ENCODE data around the gene HS1BP3. TPM values are rescaled to one million over a fixed set of nuclear protein-coding genes. Genes with fewer than 3 reads are reported as not detected.

The HS1BP3 gene
- polyA plus RNA-seq, 3 donors from 2014 or later: 19.2 to 31.1 (median 25.3) TPM

DNA sequence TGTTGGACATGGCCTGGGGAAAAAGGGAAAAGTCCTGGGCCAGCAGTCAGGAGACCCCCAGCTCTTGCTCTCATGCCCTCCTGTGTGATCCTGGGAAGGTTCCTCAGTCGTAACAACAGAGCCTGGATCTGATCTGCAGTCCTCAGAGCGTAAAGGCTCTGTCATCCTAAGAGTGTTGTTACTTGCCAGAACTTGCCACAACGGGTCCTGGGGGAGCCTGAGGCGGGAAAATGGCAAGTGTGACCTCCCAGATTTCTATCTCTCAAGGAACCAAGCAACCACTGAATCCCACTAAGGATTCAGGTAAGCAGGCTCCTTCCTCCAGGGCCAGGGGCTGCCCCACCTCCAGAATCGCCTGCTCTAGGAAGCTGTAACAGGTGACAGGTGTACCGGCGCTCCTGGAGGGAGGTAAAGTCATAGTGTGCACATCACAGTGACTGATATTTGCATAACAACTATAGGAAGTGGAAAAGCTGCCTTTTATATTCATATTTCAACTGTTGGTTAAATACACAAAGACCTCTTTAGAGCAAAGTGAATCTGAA lies 18.4 kb downstream of the HS1BP3 start:
- H3K27ac Mint-ChIP-seq: no peak overlapping the region
- DNase-seq: no peak
- H3K4me3 Mint-ChIP-seq: no peak overlapping the region
- H3K4me1 Mint-ChIP-seq: peaks cover 8 to 23% of the 10 kb centered on the region in 2 donors
- no peaks in the 10 kb centered on the region for H3K9me3 Mint-ChIP-seq
- H3K27me3 Mint-ChIP-seq (ENCODE audit: low read depth in 3 of 3): peaks cover 0 to 2% (median 0%) of the 10 kb centered on the region in 3 donors
- peaks cover 5 to 19% (median 7%) of the 10 kb centered on the region in 3 donors for H3K36me3 Mint-ChIP-seq

- no peak for DNase-seq
- Mint-ChIP-seq H3K4me1 (peaks cover 8 to 23% of the 10 kb centered on the region in 2 donors), H3K27ac (peak overlapping the region in 4 of 6 donors; percentile 27 to 49 (median 36)), H3K9me3 (no peaks in the 10 kb centered on the region), H3K36me3 (peaks cover 5 to 19% (median 7%) of the 10 kb centered on the region in 3 donors), H3K27me3 (ENCODE audit: low read depth in 3 of 3) (peaks cover 0 to 2% (median 0%) of the 10 kb centered on the region in 3 donors), H3K4me3 (no peak overlapping the region)
Measured at GRCh38 chr2:20631617-20632307, 19.1 kb downstream of the HS1BP3 start.

GRCh38 chr2:20630967-20631366 lies 19.9 kb downstream of the HS1BP3 start:
- H3K36me3 Mint-ChIP-seq: peaks cover 5 to 19% (median 7%) of the 10 kb centered on the region in 3 donors
- H3K27ac Mint-ChIP-seq: no peak overlapping the region

GRCh38 chr2:20629581-20630171 lies 21.2 kb downstream of the HS1BP3 start:
- H3K4me3 Mint-ChIP-seq: no peak overlapping the region

More at GRCh38 chr2:20630967-20631366, 19.9 kb downstream of the HS1BP3 start:
- Mint-ChIP-seq H3K4me3 (no peak overlapping the region), H3K9me3 (no peaks in the 10 kb centered on the region), H3K27me3 (ENCODE audit: low read depth in 3 of 3) (peaks cover 0 to 2% (median 0%) of the 10 kb centered on the region in 3 donors), H3K4me1 (peaks cover 8 to 21% of the 10 kb centered on the region in 2 donors)
- DNase-seq: no peak

DNA sequence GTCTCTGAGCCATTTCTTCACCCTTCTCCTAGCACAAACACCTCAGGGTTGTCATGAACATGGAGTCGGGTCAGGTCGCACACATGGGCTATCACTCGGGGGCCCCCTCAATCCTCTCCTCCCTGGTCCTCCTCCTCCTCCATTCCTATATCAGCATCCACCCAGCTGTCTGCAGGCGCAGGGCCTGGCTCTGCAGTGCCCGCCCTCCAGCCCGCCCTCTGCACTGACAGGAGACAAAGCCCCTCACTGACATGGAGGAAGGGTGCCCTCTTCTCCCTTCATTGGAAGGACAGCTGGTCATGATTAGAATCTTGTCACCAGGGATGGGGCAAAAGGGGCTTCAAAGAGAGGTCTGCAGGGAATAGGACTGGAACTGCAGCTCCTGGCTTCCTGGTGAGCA lies 21.7 kb downstream of the HS1BP3 start:
- Mint-ChIP-seq H3K4me3 (no peak overlapping the region), H3K4me1 (peaks cover 7 to 11% of the 10 kb centered on the region in 2 donors), H3K27me3 (ENCODE audit: low read depth in 3 of 3) (peaks cover 0 to 2% (median 0%) of the 10 kb centered on the region in 3 donors), H3K36me3 (peaks cover 0 to 17% (median 7%) of the 10 kb centered on the region in 3 donors), H3K9me3 (no peaks in the 10 kb centered on the region), H3K27ac (peak overlapping the region in 1 of 6 donors; percentile 20)
- no peak for DNase-seq

More at GRCh38 chr2:20629581-20630171, 21.2 kb downstream of the HS1BP3 start:
- peaks cover 0 to 2% (median 0%) of the 10 kb centered on the region in 3 donors for H3K27me3 Mint-ChIP-seq (ENCODE audit: low read depth in 3 of 3)
- peaks cover 8 to 11% of the 10 kb centered on the region in 2 donors for H3K4me1 Mint-ChIP-seq
- DNase-seq: no peak
- no peaks in the 10 kb centered on the region for H3K9me3 Mint-ChIP-seq
- H3K27ac Mint-ChIP-seq: no peak overlapping the region
- H3K36me3 Mint-ChIP-seq: peaks cover 0 to 12% (median 7%) of the 10 kb centered on the region in 3 donors

DNA sequence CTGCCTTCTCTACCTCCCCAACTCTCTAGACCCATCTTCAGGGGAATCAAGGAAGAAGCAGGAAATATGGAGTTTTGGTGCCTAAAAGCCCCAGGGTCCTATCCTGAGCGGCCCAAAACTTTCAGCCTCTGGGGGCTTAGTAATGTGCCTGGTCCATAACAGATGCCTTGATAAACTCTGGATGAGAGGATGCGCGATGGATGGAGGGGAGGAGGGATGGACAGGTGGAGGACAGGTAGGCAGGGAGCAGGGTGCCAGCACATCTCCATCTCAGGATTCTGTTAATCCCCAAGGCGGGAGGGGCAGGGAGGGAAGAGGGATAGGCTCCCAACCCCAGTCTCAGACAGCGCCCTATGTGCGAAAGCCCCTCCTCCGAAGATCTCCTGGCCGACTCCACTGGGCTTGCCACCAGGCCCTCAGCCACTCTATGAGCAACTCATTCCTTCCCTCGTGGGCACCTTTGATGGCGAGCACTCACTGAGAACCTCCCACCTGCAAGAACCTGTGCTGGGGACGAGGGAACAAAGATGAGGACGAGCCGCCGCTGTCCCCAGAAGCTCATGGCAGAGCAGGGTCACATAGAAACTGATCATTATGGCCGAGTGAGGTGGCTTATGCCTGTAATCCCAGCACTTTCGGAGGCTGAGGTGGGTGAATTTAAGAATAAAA lies 23.1 kb downstream of the HS1BP3 start:
- Mint-ChIP-seq H3K27ac (no peak overlapping the region), H3K36me3 (peaks cover 0 to 22% (median 7%) of the 10 kb centered on the region in 3 donors), H3K9me3 (no peaks in the 10 kb centered on the region), H3K27me3 (ENCODE audit: low read depth in 3 of 3) (no peaks in the 10 kb centered on the region), H3K4me1 (peaks cover 1 to 7% of the 10 kb centered on the region in 2 donors), H3K4me3 (no peak overlapping the region)
- DNase-seq: no peak

- H3K36me3 Mint-ChIP-seq: peaks cover 0 to 22% (median 5%) of the 10 kb centered on the region in 3 donors
- DNase-seq: no peak
- peaks cover 1 to 5% of the 10 kb centered on the region in 2 donors for H3K4me1 Mint-ChIP-seq
- no peak overlapping the region for H3K4me3 Mint-ChIP-seq
- no peaks in the 10 kb centered on the region for H3K27me3 Mint-ChIP-seq (ENCODE audit: low read depth in 3 of 3)
- no peaks in the 10 kb centered on the region for H3K9me3 Mint-ChIP-seq
- H3K27ac Mint-ChIP-seq: peak overlapping the region in 1 of 6 donors; percentile 45
Measured at GRCh38 chr2:20626698-20627513, 24.0 kb downstream of the HS1BP3 start.

DNA sequence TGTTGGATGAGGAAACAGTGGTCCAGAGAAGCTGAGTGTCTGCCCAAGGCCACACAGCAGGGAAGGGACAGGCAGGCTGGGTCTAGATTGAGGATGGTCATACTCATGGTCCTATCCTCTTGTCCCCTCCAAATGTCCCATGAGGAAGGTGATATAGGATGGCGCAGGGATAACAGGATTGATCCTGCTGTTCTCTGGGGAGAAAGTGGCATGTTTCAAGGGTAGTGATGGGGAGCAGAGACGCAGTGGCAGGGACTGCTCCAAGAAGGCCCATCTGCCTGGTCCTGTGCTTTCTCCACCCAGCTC lies 24.6 kb downstream of the HS1BP3 start:
- Mint-ChIP-seq H3K4me3 (no peak overlapping the region), H3K27me3 (ENCODE audit: low read depth in 3 of 3) (no peaks in the 10 kb centered on the region), H3K9me3 (no peaks in the 10 kb centered on the region), H3K4me1 (peaks cover 0 to 1% of the 10 kb centered on the region in 2 donors), H3K27ac (peak overlapping the region in 1 of 6 donors; percentile 58), H3K36me3 (peaks cover 0 to 21% (median 4%) of the 10 kb centered on the region in 3 donors)
- DNase-seq: no peak

DNA sequence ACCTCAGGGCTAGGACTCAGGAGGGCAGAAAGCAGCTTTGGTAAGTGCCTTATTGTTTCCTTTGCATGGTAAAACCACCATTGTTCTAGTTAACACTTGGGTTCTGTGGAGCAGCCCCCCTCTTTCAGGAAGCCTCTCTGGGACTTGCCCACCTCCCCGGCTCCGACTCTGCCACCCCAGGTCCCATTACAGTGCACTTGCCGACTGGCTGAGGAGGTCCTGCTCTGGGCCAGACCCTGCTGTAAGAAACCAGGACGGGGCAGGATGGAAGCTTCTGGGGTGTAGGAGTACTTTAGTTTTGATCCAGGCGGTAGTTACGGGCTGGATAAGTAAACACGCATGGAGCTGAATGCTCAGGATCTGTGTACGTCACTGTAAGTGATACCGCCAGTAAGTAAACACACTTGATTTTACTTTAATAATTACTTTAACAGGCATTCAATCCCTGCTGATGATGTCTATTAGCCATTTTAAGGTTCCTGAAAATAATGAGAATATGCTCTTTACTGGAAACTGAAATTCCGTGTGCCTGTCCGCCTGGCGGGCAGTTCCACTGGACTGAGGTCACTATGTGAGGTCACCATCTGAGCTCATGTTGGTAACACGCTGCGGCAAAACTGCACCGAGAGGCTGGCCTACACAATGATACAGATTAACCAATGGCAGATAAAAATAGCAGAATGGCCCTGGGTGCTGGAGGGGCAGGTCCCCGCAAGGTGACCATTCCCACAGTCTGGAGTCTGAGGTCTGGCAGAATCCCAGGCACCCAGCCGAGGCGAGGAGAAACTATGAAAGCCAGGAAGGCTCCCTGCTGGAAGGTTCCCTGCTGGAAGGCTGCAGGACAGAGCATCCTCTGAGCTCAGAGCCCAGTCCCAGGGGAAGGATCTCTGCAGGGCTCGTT lies 25.2 kb downstream of the HS1BP3 start:
- H3K36me3 Mint-ChIP-seq: peaks cover 1 to 26% (median 7%) of the 10 kb centered on the region in 3 donors
- DNase-seq: no peak
- no peaks in the 10 kb centered on the region for H3K27me3 Mint-ChIP-seq (ENCODE audit: low read depth in 3 of 3)
- H3K27ac Mint-ChIP-seq: peak overlapping the region in 1 of 6 donors; percentile 58
- peaks cover 0 to 1% of the 10 kb centered on the region in 2 donors for H3K4me1 Mint-ChIP-seq
- H3K4me3 Mint-ChIP-seq: no peak overlapping the region
- no peaks in the 10 kb centered on the region for H3K9me3 Mint-ChIP-seq

- no peak overlapping the region for H3K27ac Mint-ChIP-seq
- H3K27me3 Mint-ChIP-seq (ENCODE audit: low read depth in 3 of 3): no peaks in the 10 kb centered on the region
- DNase-seq: no peak
- no peak overlapping the region for H3K4me3 Mint-ChIP-seq
- H3K9me3 Mint-ChIP-seq: no peaks in the 10 kb centered on the region
- H3K4me1 Mint-ChIP-seq: peaks cover 0 to 1% of the 10 kb centered on the region in 2 donors
- peaks cover 7 to 30% (median 12%) of the 10 kb centered on the region in 3 donors for H3K36me3 Mint-ChIP-seq
Measured at GRCh38 chr2:20624884-20625485, 25.9 kb downstream of the HS1BP3 start.

- peaks cover 7 to 36% (median 16%) of the 10 kb centered on the region in 3 donors for H3K36me3 Mint-ChIP-seq
- no peaks in the 10 kb centered on the region for H3K9me3 Mint-ChIP-seq
- peaks cover 0 to 1% of the 10 kb centered on the region in 2 donors for H3K4me1 Mint-ChIP-seq
- no peaks in the 10 kb centered on the region for H3K27me3 Mint-ChIP-seq (ENCODE audit: low read depth in 3 of 3)
- no peak for DNase-seq
- no peak overlapping the region for H3K27ac Mint-ChIP-seq
- H3K4me3 Mint-ChIP-seq: no peak overlapping the region
Measured at GRCh38 chr2:20624156-20624883, 26.6 kb downstream of the HS1BP3 start.

Data from immature natural killer cell (primary cell).